ENCODE results near the gene EIF4G1. TPM values are rescaled to one million over a fixed set of nuclear protein-coding genes. Genes with fewer than 3 reads are reported as not detected.

Gene EIF4G1
- total RNA-seq, 1 experiment from 2014 or later: 532 TPM

- Histone ChIP-seq H4K8ac (replicated peaks; ENCODE audit: insufficient read length, low read depth, low read length) (no peak overlapping the region), H2BK120ac (ENCODE audit: low read depth, low read length, poor library complexity, severe bottlenecking) (no peak overlapping the region), H3K4ac (ENCODE audit: low read depth, low read length) (no peak overlapping the region), H2BK12ac (ENCODE audit: insufficient read length, low read depth, low read length) (no peak overlapping the region), H3K23ac (ENCODE audit: insufficient read length, low read depth, low read length) (no peak overlapping the region), H3K4me2 (ENCODE audit: insufficient read depth, insufficient read length, low read length) (no peak overlapping the region), H3K9me3 (ENCODE audit: control insufficient read depth, low read depth, low read length) (no peaks in the 10 kb centered on the region), H3K56ac (ENCODE audit: insufficient read length, low read depth, low read length) (no peak overlapping the region), H2BK15ac (ENCODE audit: low read depth, low read length) (no peak overlapping the region), H3K18ac (ENCODE audit: insufficient read length, low read depth, low read length) (no peak overlapping the region), H3K14ac (ENCODE audit: insufficient read depth, low read length) (no peak overlapping the region), H2BK20ac (ENCODE audit: low read depth, low read length, poor library complexity, severe bottlenecking) (no peak overlapping the region), H3K9ac (ENCODE audit: extremely low read depth, insufficient read length, low read length) (no peak overlapping the region), H4K91ac (ENCODE audit: insufficient read length, low read depth, low read length) (no peak overlapping the region), H2AFZ (ENCODE audit: low read length) (no peak overlapping the region), H3K27ac (ENCODE audit: insufficient read length, low read depth, low read length) (no peak overlapping the region), H3K4me1 (ENCODE audit: insufficient read depth, low read length) (no peaks in the 10 kb centered on the region), H2BK5ac (ENCODE audit: insufficient read length, low read length) (no peak overlapping the region), H3T11ph (ENCODE audit: low read length) (no peak overlapping the region), H3K79me2 (ENCODE audit: insufficient read depth, low read length) (no peaks in the 10 kb centered on the region), H3K27me3 (ENCODE audit: insufficient read depth, low read length) (peaks cover 33% of the 10 kb centered on the region), H4K20me1 (ENCODE audit: control insufficient read depth, insufficient read depth, insufficient read length) (peaks cover 2% of the 10 kb centered on the region), H2AK5ac (ENCODE audit: insufficient read length, low read length) (no peak overlapping the region), H3K23me2 (ENCODE audit: insufficient read length, low read depth, low read length, poor library complexity, severe bottlenecking) (peaks cover 9% of the 10 kb centered on the region), H3K79me1 (ENCODE audit: insufficient read depth, low read depth, low read length, poor library complexity, severe bottlenecking) (no peaks in the 10 kb centered on the region), H4K5ac (ENCODE audit: insufficient read length, low read depth, low read length) (no peak overlapping the region)
- Mint-ChIP-seq H3K9me3 (peaks cover 0 to 3% of the 10 kb centered on the region in 2 experiments; a peak in 3 of 5 replicates), H3K4me1 (peaks cover 14 to 16% of the 10 kb centered on the region in 2 experiments), H3K4me3 (no peak overlapping the region), H3K36me3 (ENCODE audit: insufficient read depth in 1 of 3, low read depth in 3 of 3) (no peaks in the 10 kb centered on the region), H3K27me3 (ENCODE audit: low read depth) (peaks cover 66% of the 10 kb centered on the region), H3K27ac (no peak overlapping the region)
- TF ChIP-seq CTCF (conservative IDR thresholded peaks at IDR 0.05): no peak
- no peak for DNase-seq
- no CpG with 5 or more reads among the region's 15 CpGs for WGBS (ENCODE audit: extremely low coverage, insufficient read length, low lambda C conversion rate)
Observed at GRCh38 chr3:184383033-184383740, 68.8 kb downstream of the EIF4G1 start.
